ENCODE results near the gene SASH1. TPM values are rescaled to one million over a fixed set of nuclear protein-coding genes. Genes with fewer than 3 reads are reported as not detected.

Gene SASH1
- polyA plus RNA-seq, 1 experiment: 27.0 TPM

DNA sequence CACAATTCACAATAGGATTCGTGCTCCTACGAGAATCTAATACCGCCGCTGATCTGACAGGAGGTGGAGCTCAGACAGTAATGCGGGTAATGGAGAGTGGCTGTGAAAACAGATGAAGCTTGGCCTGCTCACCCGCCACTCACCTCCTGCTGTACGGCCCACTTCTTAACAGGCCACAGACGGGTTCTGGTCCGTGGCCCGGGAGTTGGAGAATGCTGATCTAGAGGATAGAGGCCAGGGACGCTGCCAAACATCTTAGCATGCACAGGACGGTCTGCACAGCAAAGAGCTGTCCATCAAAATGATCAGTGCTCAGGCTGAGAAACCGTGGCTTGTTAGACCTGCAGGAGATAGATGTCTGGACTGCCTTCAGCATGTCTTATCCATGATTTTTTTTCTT is 186.4 kb downstream of the SASH1 start:
- DNase-seq (ENCODE audit: low read depth, low spot score): no peak
- Histone ChIP-seq H3K4me3 (ENCODE audit: low read depth, low read length) (no peak overlapping the region), H3K9me3 (ENCODE audit: control insufficient read depth, insufficient read depth, low read length) (no peaks in the 10 kb centered on the region), H3K27me3 (ENCODE audit: control insufficient read depth, insufficient read depth, low read length) (no peaks in the 10 kb centered on the region), H3K27ac (ENCODE audit: low read depth, low read length) (peak overlapping the region; percentile 61)
- ChIA-PET POLR2A (no interaction called here), CTCF (interaction anchor here (1.5 to 3.8 kb wide), 2 partner anchors 30 to 352 kb away, joined by 4 to 21 read pairs; no protein-coding TSS in a partner anchor)
- TF ChIP-seq, protein P1, sequence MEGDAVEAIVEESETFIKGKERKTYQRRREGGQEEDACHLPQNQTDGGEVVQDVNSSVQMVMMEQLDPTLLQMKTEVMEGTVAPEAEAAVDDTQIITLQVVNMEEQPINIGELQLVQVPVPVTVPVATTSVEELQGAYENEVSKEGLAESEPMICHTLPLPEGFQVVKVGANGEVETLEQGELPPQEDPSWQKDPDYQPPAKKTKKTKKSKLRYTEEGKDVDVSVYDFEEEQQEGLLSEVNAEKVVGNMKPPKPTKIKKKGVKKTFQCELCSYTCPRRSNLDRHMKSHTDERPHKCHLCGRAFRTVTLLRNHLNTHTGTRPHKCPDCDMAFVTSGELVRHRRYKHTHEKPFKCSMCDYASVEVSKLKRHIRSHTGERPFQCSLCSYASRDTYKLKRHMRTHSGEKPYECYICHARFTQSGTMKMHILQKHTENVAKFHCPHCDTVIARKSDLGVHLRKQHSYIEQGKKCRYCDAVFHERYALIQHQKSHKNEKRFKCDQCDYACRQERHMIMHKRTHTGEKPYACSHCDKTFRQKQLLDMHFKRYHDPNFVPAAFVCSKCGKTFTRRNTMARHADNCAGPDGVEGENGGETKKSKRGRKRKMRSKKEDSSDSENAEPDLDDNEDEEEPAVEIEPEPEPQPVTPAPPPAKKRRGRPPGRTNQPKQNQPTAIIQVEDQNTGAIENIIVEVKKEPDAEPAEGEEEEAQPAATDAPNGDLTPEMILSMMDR (IDR thresholded peaks at IDR 0.05; ENCODE audit: low read depth, low read length): no peak

DNA sequence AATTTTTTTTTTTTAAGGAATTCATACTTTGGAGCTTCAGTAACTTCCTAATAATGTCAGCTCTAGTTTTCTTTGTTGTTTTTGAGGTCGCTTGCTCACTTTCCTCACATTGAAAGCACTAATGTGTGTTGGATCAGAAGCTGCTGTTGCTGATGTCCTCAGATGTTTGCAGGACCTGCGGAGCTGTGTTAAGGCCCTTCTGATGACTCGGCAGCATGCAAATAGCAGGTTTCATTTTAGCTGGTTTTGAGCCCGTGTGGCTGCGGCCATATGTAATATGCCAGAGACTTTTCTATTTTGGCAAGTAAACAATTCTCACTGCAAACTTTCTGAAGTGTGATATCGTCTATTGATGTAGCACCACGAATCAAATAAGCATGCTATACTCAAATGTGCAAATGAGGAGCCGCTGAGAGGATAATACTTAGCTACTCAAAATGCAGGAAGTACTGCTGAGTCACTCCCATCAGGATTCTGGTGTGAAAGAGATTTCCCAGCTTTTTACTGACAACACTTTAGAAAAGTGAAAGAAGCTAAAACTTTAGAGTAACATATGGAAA is 187.8 kb downstream of the SASH1 start:
- DNase-seq (ENCODE audit: low read depth, low spot score): peak; percentile 93
- Histone ChIP-seq H3K27ac (ENCODE audit: low read depth, low read length) (peak overlapping the region; percentile 97), H3K9me3 (ENCODE audit: control insufficient read depth, insufficient read depth, low read length) (no peaks in the 10 kb centered on the region), H3K27me3 (ENCODE audit: control insufficient read depth, insufficient read depth, low read length) (no peaks in the 10 kb centered on the region), H3K4me3 (ENCODE audit: low read depth, low read length) (peak overlapping the region; percentile 39)
- ChIA-PET POLR2A (interaction anchor here (0.6 to 2.4 kb wide), 10 partner anchors 8 to 263 kb away, joined by 3 to 27 read pairs (median 4); partner anchors contain the start of gene SASH1), CTCF (interaction anchor here (3.8 kb wide), 1 partner anchor 353 kb away, joined by 21 read pairs; no protein-coding TSS in a partner anchor)
- TF ChIP-seq, protein P1 (IDR thresholded peaks at IDR 0.05; ENCODE audit: low read depth, low read length): no peak

DNA sequence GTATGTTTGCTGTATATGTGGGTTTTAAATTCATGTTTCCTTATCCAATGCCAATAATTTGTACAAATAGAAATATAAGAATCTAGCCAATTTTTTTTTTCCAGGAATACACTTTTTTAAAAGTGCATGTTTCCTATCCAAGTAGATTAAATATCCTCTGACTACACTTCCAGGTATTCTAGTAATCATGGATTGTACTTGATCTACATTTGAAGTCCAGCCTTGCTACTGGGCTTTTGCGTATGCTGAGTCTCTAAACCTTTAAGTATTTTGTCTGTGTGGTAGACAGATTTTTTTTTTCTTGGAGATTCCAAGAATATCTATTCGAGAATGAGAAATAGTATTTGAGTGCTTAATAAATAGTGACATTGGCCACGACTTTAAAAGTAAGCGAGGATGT is 188.3 kb downstream of the SASH1 start:
- TF ChIP-seq, protein P1 (IDR thresholded peaks at IDR 0.05; ENCODE audit: low read depth, low read length): no peak
- peak overlapping the region; percentile 97 for H3K27ac ChIP-seq (ENCODE audit: low read depth, low read length)
- ChIA-PET CTCF (interaction anchor here (3.8 kb wide), 1 partner anchor 354 kb away, joined by 21 read pairs; no protein-coding TSS in a partner anchor), POLR2A (interaction anchor here (0.7 to 2.4 kb wide), 6 partner anchors 8 to 263 kb away, joined by 3 to 27 read pairs (median 8); no protein-coding TSS in a partner anchor)
- DNase-seq (ENCODE audit: low read depth, low spot score): no peak
- H3K4me3 ChIP-seq (ENCODE audit: low read depth, low read length): peak overlapping the region; percentile 39
- no peaks in the 10 kb centered on the region for H3K27me3 ChIP-seq (ENCODE audit: control insufficient read depth, insufficient read depth, low read length)
- no peaks in the 10 kb centered on the region for H3K9me3 ChIP-seq (ENCODE audit: control insufficient read depth, insufficient read depth, low read length)

DNA sequence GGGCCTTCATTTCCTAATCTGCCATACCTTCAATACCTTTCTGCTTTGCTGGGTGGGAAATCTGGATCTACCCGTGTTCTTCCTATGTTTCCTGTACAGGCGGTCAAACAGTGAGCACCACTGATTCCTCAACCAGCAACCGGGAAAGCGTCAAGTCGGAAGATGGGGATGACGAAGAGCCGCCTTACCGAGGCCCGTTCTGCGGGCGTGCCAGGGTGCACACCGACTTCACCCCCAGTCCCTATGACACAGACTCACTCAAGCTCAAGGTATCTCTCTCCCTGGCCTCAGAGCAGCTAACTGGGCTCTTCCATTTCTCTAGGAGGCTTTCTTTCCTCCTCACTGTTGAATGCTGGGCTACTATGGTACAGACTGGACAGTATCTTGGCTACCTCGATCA is 190.1 kb downstream of the SASH1 start:
- Histone ChIP-seq H3K27ac (ENCODE audit: low read depth, low read length) (peak overlapping the region; percentile 97), H3K9me3 (ENCODE audit: control insufficient read depth, insufficient read depth, low read length) (no peaks in the 10 kb centered on the region), H3K27me3 (ENCODE audit: control insufficient read depth, insufficient read depth, low read length) (no peaks in the 10 kb centered on the region), H3K4me3 (ENCODE audit: low read depth, low read length) (no peak overlapping the region)
- no peak for DNase-seq (ENCODE audit: low read depth, low spot score)
- POLR2A ChIA-PET: no interaction called here
- CTCF ChIA-PET: no interaction called here
- TF ChIP-seq, protein P1 (IDR thresholded peaks at IDR 0.05; ENCODE audit: low read depth, low read length): no peak

DNA sequence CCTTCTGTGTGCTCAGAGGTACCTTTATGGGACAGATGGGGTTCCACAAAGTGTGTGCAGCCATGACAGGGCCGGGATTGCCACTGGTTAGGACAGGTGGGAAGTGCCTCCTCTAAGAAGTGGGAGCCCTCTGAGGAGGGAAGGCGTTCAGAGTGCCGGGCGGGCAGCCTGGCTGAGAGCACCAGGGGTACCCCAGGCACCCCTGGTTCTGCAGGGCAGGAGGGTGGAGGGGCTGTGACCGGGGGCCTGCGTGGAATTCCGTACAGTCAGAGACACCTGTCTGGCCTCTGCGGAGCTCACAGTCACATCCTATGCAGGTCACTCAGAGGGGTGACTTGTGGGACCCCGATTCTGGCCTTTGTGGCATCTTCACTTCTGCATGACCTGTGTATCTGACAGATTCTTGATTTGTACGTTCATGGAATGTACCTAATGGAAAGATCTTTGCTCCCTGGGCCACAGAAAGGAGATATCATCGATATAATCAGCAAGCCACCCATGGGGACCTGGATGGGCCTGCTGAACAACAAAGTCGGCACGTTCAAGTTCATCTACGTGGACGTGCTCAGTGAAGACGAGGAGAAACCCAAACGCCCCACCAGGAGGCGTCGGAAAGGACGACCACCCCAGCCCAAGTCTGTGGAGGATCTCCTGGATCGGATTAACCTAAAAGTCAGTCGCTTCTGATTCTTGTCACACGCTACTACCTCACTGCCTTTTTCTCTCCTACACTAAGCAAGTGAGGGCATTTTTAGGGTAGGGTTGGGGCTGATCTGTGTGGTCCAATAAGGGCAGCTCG is 190.9 kb downstream of the SASH1 start:
- DNase-seq (ENCODE audit: low read depth, low spot score): no peak
- CTCF ChIA-PET: interaction anchor here (0.6 kb wide), 1 partner anchor 334 kb away, joined by 3 read pairs; no protein-coding TSS in a partner anchor
- no peaks in the 10 kb centered on the region for H3K27me3 ChIP-seq (ENCODE audit: control insufficient read depth, insufficient read depth, low read length)
- H3K9me3 ChIP-seq (ENCODE audit: control insufficient read depth, insufficient read depth, low read length): no peaks in the 10 kb centered on the region
- no peak overlapping the region for H3K27ac ChIP-seq (ENCODE audit: low read depth, low read length)
- H3K4me3 ChIP-seq (ENCODE audit: low read depth, low read length): no peak overlapping the region
- TF ChIP-seq, protein P1 (IDR thresholded peaks at IDR 0.05; ENCODE audit: low read depth, low read length): no peak
- POLR2A ChIA-PET: interaction anchor here (0.6 kb wide), 1 partner anchor 54 kb away, joined by 8 read pairs; no protein-coding TSS in a partner anchor
